ENCODE measurements around the gene TEAD1. TPM values are rescaled to one million over a fixed set of nuclear protein-coding genes. Genes with fewer than 3 reads are reported as not detected.
A peak's percentile ranks its signal among the peaks of the same experiment; 100 is the strongest.

TEAD1 gene
- total and polyA plus RNA-seq, 9 of the 15 experiments (the other 6 are each of a cell fraction or from before 2014, with no cell fraction given) = 1.7 to 17.7 (median 10.8) TPM

- no peak for TF ChIP-seq ELF2 (CRISPR knock-in tag; IDR thresholded peaks at IDR 0.05)
- no peak for TF ChIP-seq DLX4 (CRISPR knock-in tag; IDR thresholded peaks at IDR 0.05)
- no peak for TF ChIP-seq MCM2 (IDR thresholded peaks at IDR 0.05; ENCODE audit: low read depth)
- TF ChIP-seq ZFX (CRISPR knock-in tag; IDR thresholded peaks at IDR 0.05) = no peak
- no peak for TF ChIP-seq ZBTB8A (IDR thresholded peaks at IDR 0.05; ENCODE audit: partially characterized antibody)
- no peak for TF ChIP-seq CHCHD3 (CRISPR knock-in tag; IDR thresholded peaks at IDR 0.05)
- TF ChIP-seq MAFF (IDR thresholded peaks at IDR 0.05; ENCODE audit: low read length) = no peak
- TF ChIP-seq ARID4B (CRISPR knock-in tag; IDR thresholded peaks at IDR 0.05) = 0 out of 2 replicates have a peak, but pooled peaks have one; percentile 32
- no peak for TF ChIP-seq RFX1 (IDR thresholded peaks at IDR 0.05)
- no peak for TF ChIP-seq XRCC3 (IDR thresholded peaks at IDR 0.05)
- TF ChIP-seq NUFIP1 (IDR thresholded peaks at IDR 0.05; ENCODE audit: partially characterized antibody) = no peak
- TF ChIP-seq ZBTB11 (CRISPR knock-in tag; IDR thresholded peaks at IDR 0.05) = no peak
- TF ChIP-seq TEAD1 (CRISPR knock-in tag; IDR thresholded peaks at IDR 0.05) = peak in 1 of 2 experiments; percentile 22; a peak in 1 of 4 replicates
- TF ChIP-seq CREM (IDR thresholded peaks at IDR 0.05; ENCODE audit: low read depth) = peak; percentile 80
- 0 out of 2 replicates have a peak, but pooled peaks have one; percentile 30 for TF ChIP-seq CBFA2T3 (IDR thresholded peaks at IDR 0.05)
- no peak for TF ChIP-seq KLF10 (CRISPR knock-in tag; IDR thresholded peaks at IDR 0.05)
- peak; percentile 85 for TF ChIP-seq JUND (IDR thresholded peaks at IDR 0.05; ENCODE audit: borderline replicate concordance, low read depth, low read length)
- TF ChIP-seq JUND (tag; IDR thresholded peaks at IDR 0.05; ENCODE audit: borderline replicate concordance, low read depth, low read length) = peak; percentile 83; the same call in 2 of the 3 replicates
Observed at GRCh38 chr11:12810568-12810894, 136.3 kb downstream of the TEAD1 start (continued).
